NCI-H2029 treated with DMSO at 0.1 percent for 48 hours (cell line): ENCODE measurements around the gene MYBL2.

Experiments
- DNase-seq: peaks from one replicate; lab custom pipeline; 2025; lab: John Stamatoyannopoulos, UW

MYBL2 gene

DNA sequence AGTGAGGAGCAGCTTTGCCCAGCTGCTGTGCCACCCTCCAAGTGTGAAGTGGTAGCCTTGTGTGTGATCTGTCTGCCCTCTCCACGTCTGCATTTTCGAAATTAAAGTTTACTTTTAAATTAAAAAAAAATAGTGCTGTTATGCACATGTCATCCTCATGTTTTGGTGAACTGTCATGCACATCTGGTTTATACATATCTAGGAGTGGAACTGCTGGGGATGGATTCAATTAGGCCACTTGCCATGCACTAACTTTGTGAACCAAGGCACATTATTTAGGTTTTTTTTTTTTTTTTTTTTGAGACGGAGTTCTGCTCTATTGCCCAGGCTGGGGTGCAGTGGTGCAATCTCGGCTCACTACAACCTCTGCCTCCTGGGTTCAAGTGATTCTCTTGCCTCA is 56.3 kb downstream of the MYBL2 start:
- no peak for DNase-seq

DNA sequence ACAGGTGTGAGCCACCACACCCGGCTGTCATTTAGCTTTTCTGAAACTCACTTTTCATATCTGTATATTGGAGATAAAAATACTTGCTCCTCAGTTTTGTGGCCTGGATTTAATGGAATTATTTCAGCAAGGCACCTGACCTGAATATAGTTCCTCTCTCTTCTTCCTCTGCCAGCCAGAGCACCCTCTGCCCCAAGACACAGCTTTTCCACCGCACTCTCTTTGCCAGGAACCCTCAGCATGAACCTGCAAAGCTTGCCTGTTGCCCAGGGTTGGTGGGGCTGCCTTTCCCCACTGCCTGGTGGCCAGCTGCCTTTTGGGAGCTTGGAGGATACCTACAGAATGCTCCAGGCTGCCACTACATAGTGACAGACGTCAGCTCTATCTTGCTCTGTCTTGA is 56.8 kb downstream of the MYBL2 start:
- DNase-seq: no peak

DNA sequence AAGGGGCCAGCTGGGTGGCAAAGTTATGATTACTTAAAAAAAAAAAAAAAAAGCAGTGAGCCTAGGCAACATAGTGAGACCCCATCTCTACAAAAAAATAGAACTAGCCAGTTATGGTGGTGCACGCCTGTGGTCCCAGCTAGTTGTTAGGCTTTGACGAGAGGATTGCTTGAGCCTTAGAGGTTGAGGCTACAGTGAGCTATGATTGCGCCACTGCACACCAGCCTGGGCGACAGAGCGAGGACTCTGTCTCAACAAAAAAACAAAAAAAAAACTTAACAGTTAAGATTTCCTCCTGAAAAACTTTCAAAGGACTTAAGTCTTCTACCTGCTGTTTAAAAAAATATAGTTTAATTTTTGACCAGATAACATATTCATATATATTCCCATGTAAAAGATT is 57.5 kb downstream of the MYBL2 start:
- no peak for DNase-seq

DNA sequence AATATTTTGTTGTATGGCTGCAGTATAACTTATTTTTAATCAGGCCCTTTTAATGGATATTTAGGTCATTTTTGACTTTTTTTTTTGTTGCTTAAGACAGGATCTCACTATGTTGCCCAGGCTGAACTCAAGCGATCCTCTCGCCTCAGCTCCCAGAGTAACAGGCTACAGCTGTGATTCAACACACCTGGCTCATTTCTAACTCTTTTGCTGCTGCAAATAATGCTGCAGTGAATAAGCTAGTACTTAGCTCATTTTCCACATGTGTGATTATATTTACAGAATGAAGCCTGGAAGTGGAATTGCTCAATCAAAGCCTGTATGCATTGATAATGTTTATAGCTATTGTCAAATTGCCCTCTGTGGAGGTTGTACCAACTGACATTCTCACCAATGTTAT is 58.8 kb downstream of the MYBL2 start:
- DNase-seq: no peak

DNA sequence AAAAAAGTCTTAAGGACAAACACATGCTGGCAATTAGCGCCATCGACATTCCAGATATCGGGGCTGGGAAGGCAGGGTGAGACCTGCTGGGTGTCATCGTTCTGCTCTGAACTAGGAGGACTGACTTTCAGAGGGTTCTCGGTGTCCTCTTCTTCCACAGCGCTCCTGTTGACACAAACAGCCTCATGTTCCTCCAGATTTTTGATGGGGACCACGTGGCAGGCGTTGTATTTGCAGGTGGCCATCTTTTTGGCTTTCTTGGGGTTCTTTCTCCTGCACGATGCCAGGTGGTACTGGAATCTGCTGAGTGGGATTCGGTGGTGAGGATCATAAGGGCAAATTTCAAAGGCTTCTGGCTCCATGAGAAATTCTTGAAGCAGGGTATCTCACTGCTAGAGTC is 59.4 kb downstream of the MYBL2 start:
- no peak for DNase-seq

DNA sequence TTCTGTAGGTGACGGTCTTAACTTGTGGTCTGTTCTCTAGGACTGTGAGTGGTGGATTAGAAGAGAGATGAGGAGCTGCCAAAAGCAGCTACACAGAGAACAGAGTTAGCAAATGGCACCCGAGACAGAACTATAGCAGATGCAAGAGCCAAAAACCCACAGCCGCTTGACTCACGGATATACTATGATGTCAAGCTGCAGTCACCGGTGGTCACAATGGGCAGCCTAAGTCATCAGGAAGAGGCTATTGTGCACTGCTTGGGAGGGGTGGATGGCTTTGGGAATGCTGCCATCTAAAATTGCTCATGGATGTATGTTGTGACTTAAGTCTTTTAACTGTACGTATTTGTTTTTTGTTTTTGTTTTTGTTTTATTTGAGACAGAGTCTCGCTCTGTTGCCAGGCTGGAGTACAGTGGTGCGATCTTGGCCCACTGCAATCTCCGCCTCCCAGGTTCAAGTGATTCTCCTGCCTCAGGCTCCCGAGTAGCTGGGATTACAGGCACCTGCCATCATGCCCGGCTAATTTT is 60.0 kb downstream of the MYBL2 start, which contains the start of gene GTSF1L:
TSS of gene GTSF1L (minus strand) at position 192 of the 528 bp plus-strand sequence. CDS start 308 bp downstream, outside the sequence.
- peak; percentile 2 for DNase-seq

DNA sequence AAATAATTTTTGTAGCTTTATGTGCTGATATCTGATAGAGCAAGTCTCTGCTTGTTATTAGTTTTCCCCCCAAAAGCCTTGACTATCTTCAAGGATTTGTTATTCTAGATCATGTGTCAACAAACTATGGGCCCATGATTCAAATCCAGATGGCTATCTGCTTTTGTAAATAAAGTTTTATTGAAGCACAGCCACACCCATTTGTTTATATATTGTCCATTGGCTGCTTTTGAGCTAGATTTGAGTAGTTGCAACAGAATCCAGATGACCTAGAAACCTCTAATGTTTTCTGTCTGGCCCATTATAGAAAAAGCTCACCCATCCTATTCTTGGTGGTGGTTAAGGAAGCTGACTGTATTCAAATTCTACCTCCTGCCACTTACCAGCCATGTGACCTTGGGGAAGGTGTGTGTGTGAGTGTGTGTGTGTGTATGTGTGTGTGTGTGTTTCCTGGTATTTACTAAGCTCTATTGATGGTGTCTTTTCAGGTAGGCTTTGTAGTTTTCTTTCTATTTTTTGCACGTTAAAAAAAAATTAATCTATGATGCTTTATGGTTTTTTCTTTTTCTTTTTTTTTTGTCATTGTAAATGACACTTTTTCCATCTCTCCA is 61.2 kb downstream of the MYBL2 start:
- DNase-seq: peak; percentile 43

DNA sequence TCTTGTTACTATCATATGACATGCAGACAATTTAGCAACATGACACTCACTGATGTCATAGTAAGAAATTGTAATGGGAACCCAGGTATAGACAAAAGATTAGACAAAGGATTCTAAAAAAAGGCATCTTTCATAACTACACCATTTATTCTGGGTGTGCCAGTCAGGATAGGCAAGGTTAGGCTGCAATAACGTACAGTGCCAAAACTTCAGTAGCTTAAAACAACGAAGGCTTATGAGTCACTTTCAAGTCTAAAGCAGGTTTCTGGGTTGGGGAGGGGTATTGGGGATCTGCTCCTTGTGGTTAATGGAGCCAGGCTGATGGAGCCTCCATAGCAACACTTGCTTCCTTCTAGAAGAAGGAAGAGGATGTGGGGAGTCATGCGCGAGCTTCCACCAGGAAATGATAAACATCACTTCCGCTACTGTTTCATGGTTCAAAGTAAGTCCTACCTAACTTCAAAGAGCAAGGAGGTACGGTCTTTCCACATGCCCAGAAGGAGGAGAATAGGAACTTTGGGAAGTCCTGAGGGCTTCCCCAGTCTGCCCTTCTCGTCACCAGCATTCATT is 61.9 kb downstream of the MYBL2 start:
- no peak for DNase-seq

DNA sequence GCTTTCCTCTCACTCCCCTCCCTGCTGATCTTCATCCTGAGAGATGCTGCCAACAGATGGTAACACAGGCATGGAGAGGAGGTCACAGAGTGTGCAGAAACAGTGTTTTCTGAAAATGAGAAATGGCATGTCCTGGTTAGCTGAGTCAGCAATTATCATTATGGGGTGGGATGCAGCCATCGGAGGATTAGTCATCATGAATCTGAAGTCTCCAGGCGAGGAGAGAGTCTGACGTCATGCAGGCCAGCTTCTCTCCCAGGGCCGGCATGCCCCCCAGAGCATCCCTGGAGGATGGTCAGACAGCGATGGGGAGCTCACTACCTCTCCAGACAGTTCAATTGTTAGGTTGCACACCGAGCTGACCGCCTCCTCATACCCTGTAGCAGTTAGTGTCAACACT is 64.6 kb downstream of the MYBL2 start:
- no peak for DNase-seq

DNA sequence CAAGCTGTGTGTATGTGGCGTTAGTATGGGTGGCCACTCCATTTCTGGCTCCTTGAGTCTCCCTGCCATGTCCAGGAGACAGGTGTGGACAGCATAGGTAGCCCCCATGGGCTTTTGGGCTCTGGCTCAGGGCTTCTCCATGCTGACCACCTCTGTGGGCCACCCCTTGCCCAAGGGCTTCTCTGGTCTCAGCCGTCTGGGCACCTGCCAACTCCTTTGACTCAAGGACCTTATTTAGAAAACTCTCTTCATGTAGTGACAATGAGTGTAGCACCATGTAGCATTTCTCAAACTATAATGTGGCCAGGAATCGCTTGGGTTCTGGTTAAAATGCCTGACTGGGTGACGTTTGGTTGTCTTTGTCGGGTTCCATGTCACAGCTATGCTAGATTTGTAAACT is 65.0 kb downstream of the MYBL2 start:
- DNase-seq: no peak

DNA sequence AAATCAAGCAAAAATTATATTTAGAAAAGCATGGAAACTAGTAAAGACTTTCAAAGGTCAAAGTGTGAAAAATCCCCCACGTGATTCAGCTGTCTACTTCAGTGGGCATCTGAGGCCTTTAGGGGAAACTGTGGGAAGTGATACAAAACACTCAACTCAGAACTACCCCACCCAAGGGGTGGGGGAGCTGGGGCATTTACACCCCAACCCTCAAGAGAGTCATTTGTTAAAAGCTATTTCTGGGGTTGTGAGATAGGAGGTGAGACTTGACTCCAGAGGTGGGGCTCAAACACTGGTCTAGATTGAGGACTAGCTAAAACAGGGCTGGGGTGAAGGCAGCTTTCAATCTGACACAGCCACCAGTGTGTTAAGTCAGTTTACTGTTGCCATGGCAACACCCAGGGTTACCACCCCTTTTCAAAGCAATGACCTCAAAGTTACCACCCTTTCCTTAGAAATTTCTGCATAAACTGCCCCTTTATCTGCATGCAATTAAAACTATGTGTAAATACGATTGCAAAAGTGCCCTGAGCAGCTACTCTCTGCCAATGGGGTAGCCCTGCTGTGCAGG is 69.8 kb downstream of the MYBL2 start:
- no peak for DNase-seq

DNA sequence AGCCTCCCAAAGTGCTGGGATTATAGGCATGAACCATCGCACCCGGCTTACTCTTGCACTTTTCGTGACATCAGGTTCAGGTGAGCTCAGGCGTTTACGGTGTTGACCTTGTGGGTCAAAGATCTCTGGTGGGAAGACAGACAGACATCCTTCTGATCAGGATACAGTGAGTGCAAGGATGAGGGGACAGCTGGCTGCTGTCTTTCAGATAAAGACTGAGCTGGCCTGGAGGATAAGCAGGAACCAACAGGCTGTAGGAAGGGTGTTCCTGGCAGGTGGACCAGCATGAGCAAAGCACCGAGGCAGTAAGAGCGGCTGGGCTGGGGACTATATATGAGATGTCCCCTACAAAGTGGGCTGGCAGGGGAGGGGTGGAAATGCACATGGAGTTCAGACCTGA is 71.0 kb downstream of the MYBL2 start:
- no peak for DNase-seq

DNA sequence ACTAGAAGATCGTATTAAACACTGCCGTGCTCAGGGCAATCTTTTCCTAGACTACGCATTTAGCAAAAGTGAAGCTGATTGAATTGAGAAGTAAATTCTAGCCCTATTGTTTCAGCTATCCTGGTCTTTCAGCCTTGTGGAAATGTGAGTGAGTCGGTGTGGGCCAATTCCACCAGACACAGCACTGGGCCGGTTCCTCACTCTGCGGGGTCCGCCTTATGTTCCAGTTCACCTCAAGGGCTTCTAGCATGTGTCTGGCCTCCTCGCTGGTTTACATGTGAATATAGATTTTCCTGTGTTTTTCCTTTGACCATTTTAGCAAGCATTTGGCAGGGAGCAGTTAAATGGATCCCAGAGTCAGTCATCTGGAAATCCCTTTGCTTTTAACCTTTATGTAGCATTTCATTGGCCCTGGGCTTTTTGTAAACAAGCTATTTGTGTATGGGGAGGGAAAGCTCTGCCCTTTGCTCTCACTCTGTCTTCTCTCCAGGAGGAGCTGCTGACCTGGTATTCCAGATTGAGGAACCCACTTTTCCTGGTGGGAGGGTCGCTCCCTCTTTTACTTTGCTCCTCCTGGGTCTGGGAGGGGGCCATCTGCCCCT is 72.3 kb downstream of the MYBL2 start:
- no peak for DNase-seq

DNA sequence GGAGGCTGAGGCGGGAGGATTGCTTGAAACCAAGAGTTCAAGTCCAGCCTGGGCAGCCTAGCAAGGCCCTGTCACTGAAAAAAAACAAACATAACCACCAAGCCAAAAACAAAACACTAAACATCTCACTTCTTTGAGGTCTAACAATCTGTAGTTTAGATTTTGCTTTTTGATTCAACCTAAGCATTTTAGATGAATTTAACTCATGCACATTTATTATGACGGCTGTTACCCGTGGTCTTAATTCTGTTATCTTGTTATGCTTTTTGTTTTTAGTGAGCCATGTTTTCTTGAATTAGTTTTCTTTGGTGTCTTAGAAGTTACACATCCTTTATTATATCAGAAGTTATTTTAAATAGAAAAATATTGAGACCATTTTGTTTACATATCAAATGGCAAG is 73.7 kb downstream of the MYBL2 start:
- no peak for DNase-seq

DNA sequence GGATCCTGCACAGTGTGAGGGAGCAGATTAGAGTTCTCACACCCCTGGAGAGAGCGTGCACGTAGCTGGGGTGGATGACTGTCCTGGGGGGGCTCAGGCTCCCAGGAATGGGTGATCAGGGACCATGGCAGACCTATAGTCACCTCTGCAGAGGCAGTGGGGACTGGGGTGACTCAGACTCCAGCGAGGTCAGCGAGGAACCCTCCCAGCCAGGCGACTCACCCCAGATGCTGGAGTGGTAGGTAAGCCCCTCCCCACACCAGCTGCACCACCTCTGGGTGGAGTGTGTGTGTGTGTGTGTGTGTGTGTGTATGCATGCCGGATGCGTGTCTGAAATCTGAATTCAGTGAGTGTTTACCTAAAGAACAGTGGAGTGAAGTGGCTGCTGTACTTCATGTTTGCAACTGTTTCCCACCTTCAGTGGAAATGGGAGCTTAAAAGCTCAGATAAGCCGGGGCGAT is 77.3 kb downstream of the MYBL2 start:
- peak; percentile 60 for DNase-seq

DNA sequence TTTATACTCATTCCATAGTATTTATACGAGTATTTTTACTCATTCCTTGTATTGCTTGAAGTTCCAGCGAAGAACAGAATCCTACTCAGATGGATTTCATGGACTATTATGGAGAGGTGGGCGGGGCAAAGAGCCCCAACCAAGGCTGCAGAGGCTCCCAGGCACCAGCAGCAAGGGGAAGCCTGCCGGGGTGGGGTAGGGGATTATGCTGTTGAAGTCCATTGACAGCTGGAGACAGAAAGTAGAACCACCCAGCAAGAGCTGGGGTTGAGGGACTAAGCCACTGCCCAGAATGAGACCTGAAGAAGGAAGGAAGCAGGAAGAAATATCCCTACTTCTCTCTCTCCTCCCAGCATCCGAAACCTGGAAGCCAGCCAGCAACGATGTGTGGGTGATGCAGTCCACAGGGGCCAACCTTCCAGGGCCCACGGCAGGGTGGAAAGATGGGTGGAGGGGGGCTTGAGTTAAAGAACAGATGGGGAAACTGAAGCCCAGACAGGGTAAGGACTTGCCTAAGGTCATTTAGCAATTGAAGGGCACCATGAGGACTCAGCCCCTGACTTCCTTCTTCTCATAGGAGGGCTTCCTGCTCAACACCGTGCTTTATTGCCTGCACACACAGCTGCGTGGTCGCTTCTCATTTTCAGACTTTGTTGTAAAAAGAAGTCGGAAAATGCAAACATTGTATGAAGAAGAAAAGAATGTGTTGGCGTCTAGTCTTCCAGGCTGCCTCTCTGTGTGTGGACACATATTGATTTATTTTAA is 78.2 kb downstream of the MYBL2 start:
- DNase-seq: no peak

DNA sequence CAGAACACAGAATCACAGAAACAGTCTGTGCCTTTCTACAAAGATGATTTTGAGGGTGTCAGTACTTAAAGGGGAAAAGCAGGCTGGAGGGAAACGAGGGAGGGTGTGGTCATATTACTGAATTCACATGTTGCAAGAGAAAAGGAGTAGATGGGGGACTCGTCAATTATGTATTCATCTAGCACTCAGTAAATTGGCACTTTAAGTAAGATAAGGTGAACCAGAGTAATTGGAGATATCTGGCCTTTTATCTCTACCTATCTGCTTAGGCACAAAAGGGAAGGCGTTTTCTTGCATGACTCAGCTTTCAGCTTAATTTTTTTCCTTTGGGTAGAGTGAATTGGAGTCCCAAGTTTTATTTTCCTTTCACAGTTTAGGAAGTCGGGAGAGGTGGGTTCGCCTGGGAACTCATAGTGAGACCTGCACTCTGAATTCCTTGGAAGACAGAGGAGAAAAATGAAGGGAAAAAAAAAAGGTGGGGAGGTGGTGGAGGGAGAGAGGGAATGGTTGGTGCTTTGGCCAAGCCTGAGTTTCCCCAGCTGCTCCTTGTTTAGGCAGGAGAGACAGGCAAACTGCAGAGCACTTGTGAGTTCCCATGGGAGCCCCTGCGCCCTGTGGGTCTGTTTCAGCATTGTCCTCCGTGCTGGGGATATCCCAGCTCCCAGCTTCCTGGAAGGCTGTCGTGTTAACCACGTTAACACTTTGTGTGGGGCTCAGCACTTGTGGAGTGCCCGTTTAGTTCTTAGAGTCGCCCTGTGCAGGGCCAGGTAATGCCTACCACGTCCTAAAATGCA is 79.6 kb downstream of the MYBL2 start:
- DNase-seq: no peak

DNA sequence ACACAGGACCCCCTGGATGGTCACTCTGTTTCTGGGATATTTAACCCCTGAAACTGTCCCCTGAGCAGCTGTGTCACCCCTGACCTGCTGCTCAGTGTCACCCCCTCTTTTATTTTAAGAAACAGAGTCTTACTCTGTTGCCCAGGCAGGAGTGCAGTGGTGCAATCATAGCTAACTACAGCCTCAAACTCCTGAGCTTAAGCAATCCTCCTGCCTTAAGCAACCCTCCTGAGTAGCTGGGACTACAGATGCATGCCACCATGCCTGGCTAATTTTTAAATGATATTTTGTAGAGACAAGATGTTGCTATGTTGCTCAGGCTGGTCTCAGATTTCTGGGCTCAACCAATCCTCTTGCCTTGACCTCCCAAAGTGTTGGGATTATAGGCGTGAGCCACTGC is 81.4 kb downstream of the MYBL2 start:
- no peak for DNase-seq

DNA sequence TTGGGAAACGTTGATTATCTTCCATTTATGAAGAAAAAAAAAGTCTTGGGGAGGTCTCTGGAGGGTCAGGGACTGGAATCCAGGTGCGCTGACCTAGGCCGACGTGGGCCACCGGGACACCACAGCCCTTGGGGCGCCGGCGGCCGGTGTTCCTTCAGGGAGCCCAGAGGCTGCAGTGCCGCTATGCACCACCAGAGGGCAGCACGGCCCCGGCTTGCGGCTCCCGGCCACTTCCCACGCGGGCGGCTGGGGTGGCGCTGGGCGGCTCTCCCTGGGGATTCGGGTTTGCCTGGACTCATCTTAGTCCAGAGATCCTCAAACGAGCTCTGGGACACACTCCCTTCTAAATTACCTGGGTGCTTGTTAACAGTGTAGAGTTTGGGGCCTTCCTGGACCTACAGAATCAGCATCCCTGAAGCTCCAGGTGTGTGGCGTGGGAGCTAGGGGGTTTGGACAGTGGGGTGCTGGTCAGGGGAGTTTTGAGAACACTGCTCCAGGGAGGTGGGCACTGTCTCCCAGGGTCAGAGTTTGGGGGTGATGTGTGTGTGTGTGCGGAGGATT is 82.9 kb downstream of the MYBL2 start:
- DNase-seq: no peak

DNA sequence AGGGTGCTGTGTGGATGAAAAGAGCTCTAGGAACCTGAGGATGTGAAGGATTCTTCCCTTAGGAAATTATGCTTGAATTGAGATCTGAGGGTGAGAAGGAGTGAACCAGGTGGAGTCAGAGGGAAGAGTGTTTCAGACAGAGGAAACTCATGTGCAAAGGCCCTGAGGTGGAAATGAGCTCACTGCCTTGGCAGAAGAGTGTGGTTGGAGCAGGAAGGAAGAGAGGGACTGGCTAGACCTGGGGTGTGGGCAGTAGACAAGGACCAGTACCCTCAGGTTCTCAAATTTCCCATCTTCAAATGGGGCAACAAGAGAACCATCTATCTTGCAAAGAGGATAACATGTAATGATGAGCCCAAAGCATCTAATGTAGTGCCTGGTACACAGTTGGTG is 83.9 kb downstream of the MYBL2 start:
- no peak for DNase-seq
